GM18526 (cell line): ENCODE measurements around the gene PTPN1.

Experiments
- POLR2A ChIP-seq: IDR thresholded peaks from 3 replicates; pipeline ENCODE4 v1.6.1; 2011; ENCODE audit not compliant: insufficient read length; ENCODE audit errors: extremely low read depth

PTPN1 gene

DNA sequence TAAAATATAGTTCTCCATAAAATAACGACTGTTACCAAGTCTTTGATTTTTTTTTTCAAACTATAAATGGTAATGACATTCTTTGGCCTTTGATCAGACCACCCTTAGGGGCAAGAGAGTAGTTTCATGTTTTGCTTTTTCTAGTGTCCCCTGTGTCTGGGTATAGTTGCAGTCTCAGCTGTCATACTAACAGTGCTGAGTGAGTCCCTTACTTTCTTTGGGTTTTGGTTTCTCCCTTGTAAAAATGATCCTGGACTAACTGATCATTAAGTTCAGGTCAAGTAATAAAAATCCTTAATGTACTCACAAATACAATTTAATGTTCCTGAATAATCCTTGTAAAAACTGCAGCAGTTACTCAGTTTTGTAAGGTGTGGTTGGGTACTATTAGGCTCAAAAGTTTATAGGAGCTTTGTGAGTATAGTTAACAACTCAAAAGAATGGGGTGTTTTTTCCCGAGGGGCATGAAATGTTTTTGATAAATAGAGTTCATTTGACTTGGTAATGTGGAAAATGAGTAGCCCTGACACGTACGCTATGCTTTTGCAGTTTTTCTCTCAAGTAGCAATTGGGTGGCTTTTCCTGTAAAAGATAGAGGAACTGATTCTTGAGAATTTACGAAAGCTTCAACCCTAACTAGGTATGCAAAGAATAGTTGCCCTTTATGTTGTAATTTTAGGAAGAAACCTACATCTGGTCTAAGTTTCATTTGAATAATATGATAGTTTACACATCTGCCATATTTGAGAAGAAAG is 6.2 kb downstream of the PTPN1 start:
- TF ChIP-seq POLR2A: peak; percentile 28

DNA sequence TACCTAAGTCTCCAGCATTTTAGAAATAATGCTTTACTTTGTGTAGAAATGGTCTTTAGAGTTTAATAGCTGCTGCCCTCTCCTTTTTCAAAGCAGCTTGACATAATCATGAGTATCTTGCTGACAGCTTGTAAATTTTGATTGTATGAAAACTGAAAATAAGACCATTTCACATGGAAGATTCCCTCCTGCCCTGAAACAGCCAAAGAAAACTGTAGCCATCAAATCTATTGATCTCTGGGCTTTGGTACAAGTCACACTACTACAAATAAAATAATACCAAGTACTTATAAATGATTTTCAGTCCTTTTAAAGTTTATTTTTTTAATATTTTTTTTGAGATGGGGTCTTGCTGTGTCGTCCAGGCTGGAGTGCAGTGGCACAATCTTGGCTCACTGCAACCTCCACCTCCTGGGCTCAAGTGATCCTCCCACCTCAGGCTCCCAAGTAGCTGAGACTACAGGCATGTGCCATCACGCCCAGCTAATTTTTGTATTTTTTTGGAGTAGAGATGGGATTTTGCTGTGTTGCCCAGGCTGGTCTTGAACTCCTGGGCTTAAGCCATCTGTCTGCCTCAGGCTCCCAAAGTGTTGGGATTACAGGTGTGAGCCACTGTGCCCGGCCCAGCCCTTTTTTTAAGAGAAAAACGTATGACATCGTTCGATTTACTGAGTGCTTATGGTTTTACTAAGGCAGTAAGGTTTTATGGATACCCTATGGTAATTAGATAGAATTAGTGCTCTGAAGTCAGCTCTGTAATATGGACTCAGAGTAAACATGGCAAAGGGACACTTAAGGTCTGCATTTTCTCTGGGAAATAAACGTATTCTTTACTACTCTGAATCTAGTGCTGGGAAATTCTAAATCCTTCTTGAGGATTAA is 7.0 kb downstream of the PTPN1 start:
- TF ChIP-seq POLR2A: no peak

DNA sequence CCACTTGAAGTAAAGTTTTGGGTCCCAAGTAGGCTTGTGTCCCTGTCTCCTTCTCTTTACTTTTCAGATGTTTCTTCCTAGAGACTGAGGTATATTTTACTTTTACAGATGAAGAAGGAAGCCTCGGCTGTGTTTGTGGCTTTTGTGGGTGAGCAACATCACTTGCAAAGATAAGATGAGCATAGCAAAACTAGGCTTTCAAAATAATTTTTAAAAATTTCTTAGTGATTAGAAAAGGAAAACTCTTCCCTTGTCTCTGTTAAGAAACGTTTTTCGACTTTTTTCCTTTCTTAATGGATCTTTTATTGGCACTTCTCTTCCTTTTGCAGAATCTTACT is 7.6 kb downstream of the PTPN1 start:
- TF ChIP-seq POLR2A: no peak

DNA sequence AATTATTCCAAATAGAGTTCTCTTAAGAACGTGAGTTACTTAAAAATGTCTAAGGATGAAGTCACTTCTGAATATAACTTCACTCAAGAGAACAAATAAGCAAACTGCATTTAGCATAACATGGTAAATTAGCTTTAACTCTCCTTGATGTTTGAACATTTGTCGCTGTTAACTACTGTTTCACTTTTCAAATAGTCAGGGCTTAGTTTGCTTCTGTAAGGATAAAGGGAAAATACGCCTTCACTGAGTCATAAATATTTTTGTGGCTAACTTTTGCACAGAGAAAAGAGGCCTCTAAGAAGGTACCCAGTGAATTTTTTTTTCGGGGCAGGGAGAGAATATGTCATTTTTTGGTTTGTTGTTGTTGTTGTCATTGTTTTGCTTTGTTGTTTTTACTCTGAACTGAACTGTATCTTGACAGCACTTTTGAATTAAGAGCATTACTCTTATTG is 8.1 kb downstream of the PTPN1 start:
- TF ChIP-seq POLR2A: no peak

DNA sequence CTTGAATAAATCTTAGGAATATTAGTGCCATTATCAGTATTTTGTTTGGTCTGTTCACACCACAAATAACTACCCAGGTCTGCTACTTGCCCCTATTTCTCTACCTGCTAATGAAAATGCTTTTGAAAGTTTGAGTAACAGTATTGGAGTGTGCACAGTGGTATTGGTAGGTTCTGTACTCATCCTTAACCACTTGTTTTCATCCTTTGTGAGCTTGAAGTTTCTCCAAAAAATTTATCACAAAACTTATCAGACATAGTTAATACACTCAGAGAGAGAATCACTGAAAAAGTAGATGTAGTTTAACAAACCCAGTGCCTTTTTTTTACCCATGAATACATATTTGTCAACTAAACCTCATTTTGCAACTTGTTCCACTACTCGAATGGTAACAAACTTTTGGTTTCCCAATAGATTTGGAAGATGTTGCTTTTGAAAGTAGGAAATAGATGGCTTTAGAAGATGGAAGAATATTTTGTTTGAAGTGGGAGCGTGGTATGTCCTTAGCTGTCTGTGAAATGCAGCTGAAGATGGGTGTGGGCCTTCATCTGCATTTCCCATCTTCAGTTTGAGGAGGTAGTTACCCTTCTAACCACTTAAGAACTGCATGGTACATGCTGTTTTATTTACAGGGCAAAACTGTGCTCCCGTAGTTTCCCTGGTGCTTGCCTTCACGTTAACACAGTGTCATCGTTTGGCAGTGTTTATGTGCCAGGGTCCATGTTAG is 9.0 kb downstream of the PTPN1 start:
- TF ChIP-seq POLR2A: no peak

DNA sequence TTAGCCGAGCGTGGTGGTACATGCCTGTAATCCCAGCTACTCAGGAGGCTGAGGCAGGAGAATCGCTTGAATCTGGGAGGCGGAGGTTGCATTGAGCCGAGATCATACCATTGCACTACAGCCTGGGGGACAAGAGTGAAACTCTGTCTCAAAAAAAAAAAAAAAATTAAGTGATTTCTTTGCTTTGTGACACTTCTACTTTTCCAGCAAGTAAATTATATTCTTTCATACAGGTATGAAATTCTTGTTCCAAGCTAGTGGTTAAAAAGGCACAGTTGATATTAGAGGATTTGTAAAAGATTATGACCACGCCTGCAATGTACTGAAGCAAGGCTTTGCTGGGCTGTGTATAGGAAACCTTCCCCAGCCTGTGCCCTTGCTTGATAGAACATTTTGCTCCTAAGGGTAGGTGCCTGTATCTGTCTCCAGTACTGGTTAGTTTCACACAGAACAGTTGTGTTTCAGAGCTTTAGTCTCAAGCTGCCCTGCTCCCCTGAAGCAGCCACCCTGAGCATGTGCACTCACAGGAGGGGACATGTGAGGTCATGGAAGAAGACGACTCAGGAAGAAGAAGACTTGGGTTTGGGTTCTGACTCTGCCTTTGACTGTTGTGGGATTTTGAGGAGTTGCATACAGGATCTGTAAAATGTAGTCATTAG is 10.2 kb downstream of the PTPN1 start:
- TF ChIP-seq POLR2A: no peak

DNA sequence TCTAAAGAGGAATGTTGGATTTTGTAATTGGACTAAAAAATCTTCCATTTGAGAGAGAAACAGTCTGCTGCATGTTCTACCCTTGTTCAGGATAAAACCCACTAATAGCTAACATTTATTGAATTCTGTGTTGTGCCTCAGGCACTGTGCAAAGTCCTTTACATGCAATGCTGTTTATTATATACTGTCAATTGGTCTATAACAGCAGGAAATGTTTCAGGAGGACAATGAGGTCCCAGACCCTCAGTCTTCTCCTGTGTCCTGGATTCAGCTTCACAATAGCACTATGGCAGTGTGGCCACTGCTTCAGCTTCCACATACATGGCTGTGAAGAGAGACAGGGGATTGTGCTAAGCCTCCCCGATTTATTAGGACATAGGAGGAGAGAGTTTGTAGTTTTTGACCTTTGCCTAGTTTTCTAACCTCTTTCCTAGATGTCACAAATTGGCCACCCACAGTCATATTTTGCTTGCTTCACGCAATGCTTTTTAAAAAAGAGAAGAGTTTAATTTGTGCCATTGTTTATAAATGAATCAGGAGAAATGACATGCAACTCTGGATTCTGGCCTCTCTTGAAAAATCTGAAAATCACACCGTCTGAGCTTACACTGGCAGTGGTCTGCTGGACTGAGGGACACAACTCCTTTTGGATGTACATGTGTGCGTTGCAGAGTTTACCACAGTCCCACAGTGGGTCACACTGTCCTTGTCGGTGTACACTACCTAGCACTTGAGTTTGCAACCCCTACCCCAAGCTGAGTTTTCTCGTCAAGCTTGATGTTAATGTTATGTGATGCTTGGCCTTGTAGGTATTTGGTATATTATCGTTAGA is 11.3 kb downstream of the PTPN1 start:
- TF ChIP-seq POLR2A: no peak

DNA sequence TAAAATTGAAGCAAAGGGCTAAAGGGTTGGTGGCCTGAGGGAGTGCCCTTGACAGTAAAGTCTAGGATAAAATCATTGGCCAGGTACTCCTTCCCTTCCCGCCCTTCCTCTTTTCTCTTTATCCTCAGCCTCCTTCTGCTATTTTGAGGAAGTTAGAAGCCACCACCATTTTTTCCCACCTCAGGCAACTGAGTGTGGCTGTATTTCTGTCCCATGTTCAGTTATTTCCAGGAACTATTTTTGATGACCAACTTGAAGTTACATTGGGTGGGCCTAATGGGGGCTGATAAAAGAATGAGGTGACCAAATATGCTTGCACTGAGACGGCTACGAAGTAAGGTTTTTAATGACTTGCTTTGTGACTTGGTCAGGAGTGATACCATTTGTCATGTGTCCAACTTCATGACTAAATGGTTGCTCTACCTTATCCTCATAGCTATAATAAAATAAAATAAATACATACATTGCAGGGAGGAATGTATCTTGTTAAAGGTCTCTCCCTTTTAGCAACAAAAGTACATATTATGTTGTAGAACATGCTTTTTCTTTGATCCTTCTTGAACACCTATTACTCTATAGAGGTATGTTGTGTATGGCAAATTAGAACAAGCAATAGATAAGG is 12.0 kb downstream of the PTPN1 start:
- no peak for TF ChIP-seq POLR2A

DNA sequence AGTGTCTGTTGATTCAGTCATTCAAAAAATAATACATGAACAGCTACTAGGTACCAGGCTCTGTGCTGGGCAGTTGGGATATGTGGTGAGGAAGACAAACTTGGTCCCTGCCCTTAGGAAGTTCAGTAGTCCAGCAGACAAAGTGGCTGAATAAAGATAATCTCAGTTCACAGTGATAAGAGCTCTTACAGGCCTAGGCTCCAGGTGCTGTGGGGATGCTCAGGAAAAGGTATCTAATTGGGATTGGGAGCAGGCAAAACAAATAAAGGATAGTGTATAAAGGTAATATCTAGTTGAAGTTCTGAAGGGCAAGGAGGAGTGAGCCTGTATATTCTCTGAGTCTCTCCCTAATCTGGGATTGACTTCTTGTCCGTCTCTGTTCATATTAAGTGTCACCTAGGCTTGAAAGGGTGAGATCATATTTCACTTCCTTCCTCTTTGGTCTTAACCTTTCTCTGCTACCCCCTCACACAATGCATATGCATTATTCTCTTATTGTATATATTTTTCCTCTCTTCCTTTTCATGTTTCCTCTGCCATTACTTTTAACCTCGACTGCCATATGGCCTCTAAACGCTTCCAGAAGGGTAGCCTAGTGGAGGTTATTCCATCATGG is 13.5 kb downstream of the PTPN1 start:
- no peak for TF ChIP-seq POLR2A

DNA sequence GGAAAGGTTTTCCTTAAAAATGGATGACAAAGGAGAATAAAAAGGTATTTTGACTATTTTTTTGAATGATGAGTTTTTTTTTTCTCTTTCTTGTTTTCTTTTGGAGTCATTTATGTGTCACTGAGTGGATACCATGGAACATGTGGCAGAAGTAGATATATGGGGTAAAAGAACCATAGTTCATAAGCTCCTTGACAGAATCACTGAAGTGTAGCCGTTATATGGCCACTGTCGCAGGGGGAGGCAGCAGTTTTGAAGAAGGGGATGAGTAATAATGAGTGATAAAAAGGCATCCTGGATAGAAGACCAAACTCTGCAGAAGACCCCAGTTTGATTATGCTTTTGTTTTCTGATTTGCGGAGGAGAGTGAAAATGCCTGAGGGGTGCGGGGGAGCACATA is 15.5 kb downstream of the PTPN1 start:
- no peak for TF ChIP-seq POLR2A

DNA sequence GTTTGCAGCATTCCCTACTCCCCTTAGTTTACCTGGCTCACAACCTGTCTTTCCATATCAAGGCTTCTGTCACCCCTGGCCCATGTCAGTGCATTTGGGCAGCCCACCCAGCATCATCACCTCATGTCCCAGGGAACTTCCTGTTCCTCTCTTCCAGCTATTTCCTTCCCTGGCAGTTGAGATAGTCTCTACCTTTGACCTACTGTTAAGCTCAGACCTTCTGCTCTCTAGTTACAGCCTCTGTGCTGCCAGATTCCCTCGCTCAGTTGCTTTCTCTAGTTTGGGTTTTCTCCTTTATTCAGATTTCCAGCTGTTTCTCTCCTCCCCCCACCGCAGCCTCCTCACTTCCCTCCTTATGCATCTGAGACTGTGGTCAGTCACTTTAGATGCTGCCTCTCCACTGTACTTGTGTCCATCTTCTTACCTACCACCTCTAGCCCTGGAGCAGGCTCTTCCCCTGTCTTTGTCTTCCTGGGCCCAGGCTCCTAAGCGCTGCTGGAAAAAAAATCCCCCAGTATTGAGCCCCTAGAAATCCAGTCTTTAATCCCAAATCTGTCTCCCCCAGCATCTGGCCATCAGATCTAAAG is 16.3 kb downstream of the PTPN1 start:
- TF ChIP-seq POLR2A: no peak

DNA sequence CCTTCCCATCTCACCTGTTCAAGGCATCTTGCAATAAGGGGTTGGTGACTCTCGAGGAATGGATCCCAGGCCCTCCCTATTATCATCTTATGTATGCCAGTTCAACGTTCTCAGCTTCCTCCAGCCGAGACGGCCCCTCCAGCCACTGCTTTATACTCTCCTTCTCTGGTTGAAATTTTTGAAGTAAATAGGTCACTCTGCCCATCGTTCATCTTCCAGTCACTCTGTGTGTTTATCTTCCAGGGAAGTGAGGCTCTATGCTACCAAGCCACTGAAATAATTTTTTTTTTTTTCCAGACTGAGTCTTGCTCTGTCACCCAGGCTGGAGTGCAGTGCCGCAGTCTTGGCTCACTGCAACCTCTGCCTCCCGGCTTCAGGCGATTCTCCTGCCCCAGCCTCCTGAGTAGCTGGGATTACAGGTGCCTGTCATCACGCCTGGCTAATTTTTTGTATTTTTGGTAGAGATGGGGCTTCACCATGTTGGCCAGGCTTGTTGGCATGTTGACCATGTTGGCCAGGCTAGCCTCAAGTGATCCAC is 17.0 kb downstream of the PTPN1 start:
- TF ChIP-seq POLR2A: no peak

DNA sequence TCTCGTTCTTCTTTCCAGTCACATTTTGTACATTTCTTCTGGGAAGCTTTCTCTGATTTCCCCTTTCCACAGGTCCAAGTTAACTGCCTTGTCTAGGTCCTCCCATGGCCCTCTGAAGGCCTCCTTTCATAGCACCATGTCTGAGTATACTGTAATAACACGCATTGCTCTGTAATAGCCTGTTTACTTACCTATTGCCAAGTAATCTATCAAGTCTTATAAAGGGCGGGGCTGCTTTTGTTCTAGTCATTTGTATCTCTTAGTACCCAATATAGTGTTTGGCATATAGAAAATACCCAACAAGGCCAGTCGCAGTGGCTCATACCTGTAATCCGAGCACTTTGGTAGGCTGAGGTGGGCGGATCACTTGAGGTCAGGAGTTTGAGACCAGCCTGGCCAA is 17.9 kb downstream of the PTPN1 start:
- no peak for TF ChIP-seq POLR2A
